H1 (cell line): ENCODE results near the gene SYT2. TPM values are rescaled to one million over a fixed set of nuclear protein-coding genes. Genes with fewer than 3 reads are reported as not detected.

Source experiments
- BACH1 ChIP-seq: IDR thresholded peaks from 2 replicates; pipeline ENCODE4 v1.6.1; 2012; ENCODE audit warnings: low read length, improper control_type of control experiment
- CEBPB ChIP-seq: IDR thresholded peaks from 2 replicates; pipeline ENCODE4 v1.6.1; 2012; ENCODE audit warnings: low read depth, low read length
- KDM4A ChIP-seq: IDR thresholded peaks from one replicate; pipeline ENCODE4 v1.7.1; 2012; ENCODE audit warnings: low read depth, mild to moderate bottlenecking, moderate library complexity, low read length, inconsistent platforms; ENCODE audit not compliant: severe bottlenecking
- MAFK ChIP-seq: IDR thresholded peaks from 2 replicates; pipeline ENCODE4 v1.6.1; 2012; ENCODE audit warnings: low read depth, mild to moderate bottlenecking, improper control_type of control experiment, low read length
- PHF8 ChIP-seq: fragments of 200-600 bp; sonication (generic); conservative IDR thresholded peaks from 2 replicates; pipeline ENCODE4 v1.7.1; 2012; ENCODE audit warnings: low read depth, mild to moderate bottlenecking, inconsistent platforms, low read length, moderate library complexity
- POLR2A ChIP-seq, 2 experiments: IDR thresholded peaks; 1 replicate in 1 of 2; 2 replicates in 1 of 2; pipeline ENCODE4 v1.6.1; 2011; ENCODE audit warnings: low read depth in 2 of 2, low read length in 2 of 2, mild to moderate bottlenecking in 2 of 2; ENCODE audit errors: control extremely low read depth in 1 of 2
- RBBP5 ChIP-seq: IDR thresholded peaks from 2 replicates; pipeline ENCODE4 v1.7.1; 2012; ENCODE audit warnings: low read depth, mild to moderate bottlenecking, inconsistent platforms, low read length, moderate library complexity, borderline replicate concordance
- SIN3A ChIP-seq, 2 experiments: IDR thresholded peaks in 1 of 2; conservative IDR thresholded peaks in 1 of 2; 2 replicates each; pipeline ENCODE4 v1.6.1; 2011 to 2012; ENCODE audit warnings: low read length in 2 of 2, improper control_type of control experiment in 1 of 2, low read depth in 1 of 2, mild to moderate bottlenecking in 1 of 2
- ZNF274 ChIP-seq: IDR thresholded peaks from 2 replicates; pipeline ENCODE4 v1.7.0; 2012; ENCODE audit warnings: low read length, borderline replicate concordance; ENCODE audit errors: extremely low read depth
- polyA plus RNA-seq, 7 experiments: library from polyadenylated mRNA; depleted of rRNA in 3 of 7; stranded (reverse) in 5 of 7; unstranded in 2 of 7; fragments of >200 nt in 5 of 7; fragments of 200-250 nt in 2 of 7; gene quantifications; 1 replicate in 5 of 7; 2 replicates in 1 of 7; 4 replicates in 1 of 7; pipeline versions ENCODE4 v1.2.1 to v1.2.3, GENCODE V29; 2011 to 2013; ENCODE audit warnings: missing spikeins in 2 of 7, mixed read lengths in 2 of 7
- total RNA-seq: library from RNA; stranded (reverse); fragmentation: NEBNext Ultra II Directional; extraction: Animal tissue kit (Norgen Biotek cat#: 25700); gene quantifications from 2 replicates; pipeline ENCODE4 v1.2.1, GENCODE V29; 2021

SYT2 gene
- total and polyA plus RNA-seq, 2 of the 8 experiments (the other 6 are each of a cell fraction or from before 2014, with no cell fraction given) = 2.8 to 11.0 TPM

DNA sequence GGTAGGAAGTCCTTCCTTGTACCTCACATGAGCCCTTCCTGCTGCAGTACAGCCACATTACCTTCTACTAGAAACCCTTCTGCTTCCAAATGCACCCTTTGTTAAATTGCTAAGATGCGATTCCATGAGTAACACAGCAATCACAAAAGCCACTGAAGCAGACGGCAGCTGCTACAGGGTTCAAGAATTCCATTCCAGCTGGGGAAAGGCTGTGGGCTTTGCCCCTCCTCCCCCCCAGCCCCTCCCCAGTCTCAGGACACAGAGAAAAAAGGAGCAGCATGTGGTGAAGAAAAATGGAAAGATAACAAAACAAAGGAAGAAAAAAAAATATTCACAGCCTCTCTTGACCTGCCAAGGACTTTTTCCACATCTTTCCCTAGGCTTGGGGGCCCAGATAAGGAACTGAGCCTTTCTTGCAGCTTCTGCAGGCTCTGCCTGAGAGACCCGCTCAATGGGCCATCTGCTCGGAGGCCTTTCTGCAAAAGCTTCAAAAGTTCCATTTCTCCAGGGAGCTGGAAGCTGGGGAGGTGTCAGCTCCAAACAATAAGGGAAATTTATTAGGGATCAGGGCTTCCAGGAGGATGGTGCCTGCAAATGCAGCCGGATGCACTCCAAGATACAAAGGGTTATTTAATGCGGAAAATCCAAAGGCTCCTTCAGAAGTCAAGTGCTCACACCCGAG lies 72.1 kb downstream of the SYT2 start (continued):
- no peak for TF ChIP-seq SIN3A (conservative IDR thresholded peaks at IDR 0.05 in 1 of 2, IDR thresholded peaks at IDR 0.05 in 1 of 2; ENCODE audit: low read depth in 1 of 2, low read length in 2 of 2)
- no peak for TF ChIP-seq KDM4A
- TF ChIP-seq RBBP5 = no peak
- no peak for TF ChIP-seq POLR2A (IDR thresholded peaks at IDR 0.05; ENCODE audit: control extremely low read depth in 1 of 2, low read depth in 2 of 2, low read length in 2 of 2)
- no peak for TF ChIP-seq PHF8
- no peak for TF ChIP-seq ZNF274
- TF ChIP-seq CEBPB = no peak
- TF ChIP-seq BACH1 = no peak
- TF ChIP-seq MAFK = no peak
